ENCODE results near the gene CARM1. TPM values are rescaled to one million over a fixed set of nuclear protein-coding genes. Genes with fewer than 3 reads are reported as not detected.

CARM1 gene
- total RNA-seq, 2 donors from 2014 or later: 18.5 to 21.2 TPM

- H3K27ac ChIP-seq: no peak overlapping the region
- H3K9me3 ChIP-seq: no peaks in the 10 kb centered on the region
- H3K27me3 ChIP-seq (replicated peaks; ENCODE audit: insufficient read depth): no peaks in the 10 kb centered on the region
- DNase-seq (ENCODE audit: low spot score) (no peak), ATAC-seq (ENCODE audit: insufficient number of reproducible peaks, low FRiP score, low read depth) (no peak)
- H3K4me1 ChIP-seq (ENCODE audit: control insufficient read depth in 1 of 2, low read depth in 2 of 2): peaks cover 9 to 22% of the 10 kb centered on the region in 2 donors
- H3K36me3 ChIP-seq: no peaks in the 10 kb centered on the region
- H3K4me3 ChIP-seq: no peak overlapping the region
- no peak for TF ChIP-seq CTCF (IDR thresholded peaks at IDR 0.05)
Observed at GRCh38 chr19:10894911-10895213, 23.5 kb downstream of the CARM1 start.

GRCh38 chr19:10895363-10895762 lies 24.0 kb downstream of the CARM1 start:
- no peak for DNase-seq (ENCODE audit: low spot score)
- no peak for ATAC-seq (ENCODE audit: insufficient number of reproducible peaks, low FRiP score, low read depth)
- H3K27me3 ChIP-seq (replicated peaks; ENCODE audit: insufficient read depth): no peaks in the 10 kb centered on the region
- no peak for TF ChIP-seq CTCF (IDR thresholded peaks at IDR 0.05)
- no peaks in the 10 kb centered on the region for H3K36me3 ChIP-seq
- no peaks in the 10 kb centered on the region for H3K9me3 ChIP-seq
- H3K4me1 ChIP-seq (ENCODE audit: control insufficient read depth in 1 of 2, low read depth in 2 of 2): peaks cover 9 to 22% of the 10 kb centered on the region in 2 donors
- no peak overlapping the region for H3K4me3 ChIP-seq
- no peak overlapping the region for H3K27ac ChIP-seq

- DNase-seq (ENCODE audit: low spot score): no peak
- peaks cover 9 to 23% of the 10 kb centered on the region in 2 donors for H3K4me1 ChIP-seq (ENCODE audit: control insufficient read depth in 1 of 2, low read depth in 2 of 2)
Observed at GRCh38 chr19:10895920-10896319, 24.6 kb downstream of the CARM1 start.

GRCh38 chr19:10896851-10897526 lies 25.6 kb downstream of the CARM1 start:
- Histone ChIP-seq H3K27ac (no peak overlapping the region), H3K9me3 (no peaks in the 10 kb centered on the region), H3K4me1 (ENCODE audit: control insufficient read depth in 1 of 2, low read depth in 2 of 2) (peaks cover 12 to 34% of the 10 kb centered on the region in 2 donors)

More at GRCh38 chr19:10895920-10896319, 24.6 kb downstream of the CARM1 start:
- no peaks in the 10 kb centered on the region for H3K9me3 ChIP-seq
- no peaks in the 10 kb centered on the region for H3K36me3 ChIP-seq
- no peak overlapping the region for H3K4me3 ChIP-seq
- H3K27me3 ChIP-seq (replicated peaks; ENCODE audit: insufficient read depth): no peaks in the 10 kb centered on the region
- H3K27ac ChIP-seq: no peak overlapping the region
- no peak for TF ChIP-seq CTCF (IDR thresholded peaks at IDR 0.05)
- ATAC-seq (ENCODE audit: insufficient number of reproducible peaks, low FRiP score, low read depth): no peak

GRCh38 chr19:10898633-10899032 lies 27.3 kb downstream of the CARM1 start:
- Histone ChIP-seq H3K9me3 (no peaks in the 10 kb centered on the region), H3K27ac (no peak overlapping the region), H3K36me3 (no peaks in the 10 kb centered on the region), H3K4me3 (no peak overlapping the region), H3K27me3 (replicated peaks; ENCODE audit: insufficient read depth) (no peaks in the 10 kb centered on the region), H3K4me1 (ENCODE audit: control insufficient read depth in 1 of 2, low read depth in 2 of 2) (peaks cover 13 to 34% of the 10 kb centered on the region in 2 donors)
- ATAC-seq (ENCODE audit: insufficient number of reproducible peaks, low FRiP score, low read depth) (no peak), DNase-seq (ENCODE audit: low spot score) (no peak)
- TF ChIP-seq CTCF (IDR thresholded peaks at IDR 0.05): no peak

More at GRCh38 chr19:10896851-10897526, 25.6 kb downstream of the CARM1 start:
- DNase-seq (ENCODE audit: low spot score) (no peak), ATAC-seq (ENCODE audit: insufficient number of reproducible peaks, low FRiP score, low read depth) (no peak)
- H3K36me3 ChIP-seq: no peaks in the 10 kb centered on the region
- TF ChIP-seq CTCF (IDR thresholded peaks at IDR 0.05): no peak
- H3K27me3 ChIP-seq (replicated peaks; ENCODE audit: insufficient read depth): no peaks in the 10 kb centered on the region
- no peak overlapping the region for H3K4me3 ChIP-seq

Data from thoracic aorta (tissue), 2 donors.